GM12892 (cell line): ENCODE results near the gene TAF1C.

Experiments
- DNase-seq: peaks from one replicate; pipeline ENCODE4 v3.0.0; 2011; ENCODE audit not compliant: insufficient read length
- FAIRE-seq: peaks from 2 replicates; lab custom pipeline; 2011; peaks lifted over from hg19 to GRCh38; lab: Jason Lieb, UNC
- POLR2A ChIP-seq: IDR thresholded peaks from 2 replicates; pipeline ENCODE4 v1.6.1; 2011; ENCODE audit warnings: low read depth, low read length, control low read depth
- POLR2AphosphoS5 ChIP-seq: IDR thresholded peaks from 2 replicates; pipeline ENCODE4 v1.6.1; 2011; ENCODE audit warnings: low read depth, low read length, control low read depth
- TAF1 ChIP-seq: IDR thresholded peaks from 2 replicates; pipeline ENCODE4 v1.6.1; 2011; ENCODE audit warnings: low read depth, mild to moderate bottlenecking, control low read depth, low read length, borderline replicate concordance

The TAF1C gene

GRCh38 chr16:84199861-84200260 lies 13.0 kb upstream of the TAF1C start:
- no peak for TF ChIP-seq TAF1
- TF ChIP-seq POLR2A = no peak
- DNase-seq = no peak
- FAIRE-seq = no peak

GRCh38 chr16:84199097-84199496 lies 12.2 kb upstream of the TAF1C start:
- DNase-seq (no peak), FAIRE-seq (no peak)

GRCh38 chr16:84198401-84198800 lies 11.5 kb upstream of the TAF1C start:
- TF ChIP-seq POLR2A (no peak), POLR2AphosphoS5 (no peak), TAF1 (no peak)

More at GRCh38 chr16:84199097-84199496, 12.2 kb upstream of the TAF1C start:
- TF ChIP-seq TAF1 = no peak
- TF ChIP-seq POLR2A = no peak
- no peak for TF ChIP-seq POLR2AphosphoS5

GRCh38 chr16:84197466-84198128 lies 10.7 kb upstream of the TAF1C start:
- TF ChIP-seq POLR2A (no peak), TAF1 (no peak), POLR2AphosphoS5 (no peak)
- DNase-seq (no peak), FAIRE-seq (no peak)

More at GRCh38 chr16:84198401-84198800, 11.5 kb upstream of the TAF1C start:
- FAIRE-seq (no peak), DNase-seq (no peak)

- DNase-seq (no peak), FAIRE-seq (no peak)
- TF ChIP-seq POLR2A (no peak), POLR2AphosphoS5 (no peak), TAF1 (no peak)
Observed at GRCh38 chr16:84196727-84197394, 10.0 kb upstream of the TAF1C start.

GRCh38 chr16:84196101-84196500 lies 9.2 kb upstream of the TAF1C start:
- FAIRE-seq = no peak
- DNase-seq = no peak
- no peak for TF ChIP-seq POLR2A
- no peak for TF ChIP-seq POLR2AphosphoS5
- no peak for TF ChIP-seq TAF1

- no peak for DNase-seq
- FAIRE-seq = no peak
- TF ChIP-seq TAF1 (no peak), POLR2AphosphoS5 (no peak), POLR2A (no peak)
Observed at GRCh38 chr16:84195201-84196093, 8.6 kb upstream of the TAF1C start.

- TF ChIP-seq TAF1 = no peak
- TF ChIP-seq POLR2AphosphoS5 = no peak
- no peak for TF ChIP-seq POLR2A
- no peak for DNase-seq
- FAIRE-seq = no peak
Observed at GRCh38 chr16:84194470-84195200, 7.8 kb upstream of the TAF1C start.

- TF ChIP-seq POLR2A (no peak), POLR2AphosphoS5 (no peak), TAF1 (no peak)
- no peak for DNase-seq
- FAIRE-seq = no peak
Observed at GRCh38 chr16:84194018-84194417, 7.2 kb upstream of the TAF1C start.

- TF ChIP-seq POLR2A (no peak), POLR2AphosphoS5 (no peak), TAF1 (no peak)
- FAIRE-seq (no peak), DNase-seq (no peak)
Observed at GRCh38 chr16:84193480-84193879, 6.6 kb upstream of the TAF1C start.

GRCh38 chr16:84191466-84191865 lies 4.6 kb upstream of the TAF1C start:
- FAIRE-seq = no peak
- TF ChIP-seq TAF1 (no peak), POLR2AphosphoS5 (no peak), POLR2A (no peak)
- DNase-seq = no peak
